H9 (cell line): Measurements from ENCODE around the gene BEGAIN. TPM values are rescaled to one million over a fixed set of nuclear protein-coding genes. Genes with fewer than 3 reads are reported as not detected.

Source experiments
- DNase-seq: peaks from one replicate; pipeline ENCODE4 v3.0.0-alpha.2; 2017
- H2AFZ ChIP-seq: one replicate; pipeline ENCODE4 v1.6.1; 2013; ENCODE audit warnings: mild to moderate bottlenecking, low read length, control low read depth, moderate library complexity
- H2AK5ac ChIP-seq: 2 replicates; pipeline ENCODE4 v1.6.1; 2013; ENCODE audit warnings: low read length, control low read depth, mixed read lengths; ENCODE audit not compliant: insufficient read length
- H2BK120ac ChIP-seq: one replicate; pipeline ENCODE4 v1.6.1; 2013; ENCODE audit warnings: low read depth, mild to moderate bottlenecking, low read length, control low read depth, inconsistent platforms; ENCODE audit not compliant: poor library complexity, severe bottlenecking
- H2BK12ac ChIP-seq: 2 replicates; pipeline ENCODE4 v1.6.1; 2013; ENCODE audit warnings: low read length, control low read depth, mixed read lengths, low read depth; ENCODE audit not compliant: insufficient read length
- H2BK15ac ChIP-seq: 2 replicates; pipeline ENCODE4 v1.6.1; 2013; ENCODE audit warnings: low read depth, low read length, control low read depth
- H2BK20ac ChIP-seq: one replicate; pipeline ENCODE4 v1.6.1; 2013; ENCODE audit warnings: low read depth, mild to moderate bottlenecking, low read length, control low read depth, inconsistent platforms; ENCODE audit not compliant: poor library complexity, severe bottlenecking
- H2BK5ac ChIP-seq: 2 replicates; pipeline ENCODE4 v1.6.1; 2013; ENCODE audit warnings: low read length, control low read depth, mixed read lengths; ENCODE audit not compliant: insufficient read length
- H3K14ac ChIP-seq: 2 replicates; pipeline ENCODE4 v1.6.1; 2013; ENCODE audit warnings: low read length, control low read depth; ENCODE audit not compliant: insufficient read depth
- H3K18ac ChIP-seq: 2 replicates; pipeline ENCODE4 v1.6.1; 2013; ENCODE audit warnings: low read depth, mild to moderate bottlenecking, mixed read lengths, low read length, control low read depth; ENCODE audit not compliant: insufficient read length
- H3K23ac ChIP-seq: 2 replicates; pipeline ENCODE4 v1.6.1; 2013; ENCODE audit warnings: low read length, control low read depth, mixed read lengths, low read depth; ENCODE audit not compliant: insufficient read length
- H3K23me2 ChIP-seq: 2 replicates; pipeline ENCODE4 v1.6.1; 2013; ENCODE audit warnings: low read depth, mild to moderate bottlenecking, mixed read lengths, low read length, control low read depth; ENCODE audit not compliant: insufficient read length, poor library complexity, severe bottlenecking
- H3K27ac ChIP-seq: 2 replicates; pipeline ENCODE4 v1.5.1; 2013; ENCODE audit warnings: low read length, control low read depth, mixed read lengths, low read depth; ENCODE audit not compliant: insufficient read length
- H3K27me3 ChIP-seq: 2 replicates; pipeline ENCODE4 v1.6.1; 2013; ENCODE audit warnings: low read length, control low read depth, inconsistent platforms; ENCODE audit not compliant: insufficient read depth
- H3K4ac ChIP-seq: 2 replicates; pipeline ENCODE4 v1.6.1; 2013; ENCODE audit warnings: low read depth, mild to moderate bottlenecking, control low read depth, inconsistent platforms, low read length, moderate library complexity
- H3K4me1 ChIP-seq: 2 replicates; pipeline ENCODE4 v1.6.1; 2013; ENCODE audit warnings: low read length, control low read depth, inconsistent platforms; ENCODE audit not compliant: insufficient read depth
- H3K4me2 ChIP-seq: 2 replicates; pipeline ENCODE4 v1.6.1; 2013; ENCODE audit warnings: low read length, control low read depth, mixed read lengths; ENCODE audit not compliant: insufficient read length, insufficient read depth
- H3K56ac ChIP-seq: 2 replicates; pipeline ENCODE4 v1.6.1; 2013; ENCODE audit warnings: low read depth, mild to moderate bottlenecking, mixed read lengths, low read length, control low read depth; ENCODE audit not compliant: insufficient read length
- H3K79me1 ChIP-seq: 2 replicates; pipeline ENCODE4 v1.6.1; 2013; ENCODE audit warnings: low read depth, mild to moderate bottlenecking, moderate library complexity, low read length, control low read depth, inconsistent platforms; ENCODE audit not compliant: insufficient read depth, poor library complexity, severe bottlenecking
- H3K79me2 ChIP-seq: 2 replicates; pipeline ENCODE4 v1.6.1; 2013; ENCODE audit warnings: low read length, control low read depth, inconsistent platforms; ENCODE audit not compliant: insufficient read depth
- H3K9ac ChIP-seq: 2 replicates; pipeline ENCODE4 v1.6.1; 2013; ENCODE audit warnings: low read length, control low read depth, mixed read lengths; ENCODE audit not compliant: insufficient read length; ENCODE audit errors: extremely low read depth
- H3K9me3 ChIP-seq: one replicate; pipeline ENCODE4 v1.6.1; 2013; ENCODE audit warnings: low read depth, low read length, inconsistent platforms; ENCODE audit not compliant: control insufficient read depth
- H3T11ph ChIP-seq: one replicate; pipeline ENCODE4 v1.6.1; 2013; ENCODE audit warnings: mild to moderate bottlenecking, low read length, control low read depth, inconsistent platforms
- H4K20me1 ChIP-seq: one replicate; pipeline ENCODE4 v1.6.1; 2013; ENCODE audit not compliant: control insufficient read depth, insufficient read length, insufficient read depth
- H4K5ac ChIP-seq: 2 replicates; pipeline ENCODE4 v1.6.1; 2013; ENCODE audit warnings: low read depth, mild to moderate bottlenecking, mixed read lengths, low read length, control low read depth; ENCODE audit not compliant: insufficient read length
- H4K8ac ChIP-seq: replicated peaks from 2 replicates; pipeline ENCODE4 v1.6.1; 2013; ENCODE audit warnings: low read length, control low read depth, mixed read lengths, low read depth; ENCODE audit not compliant: insufficient read length
- H4K91ac ChIP-seq: 2 replicates; pipeline ENCODE4 v1.6.1; 2013; ENCODE audit warnings: low read depth, mild to moderate bottlenecking, moderate library complexity, mixed read lengths, low read length, control low read depth; ENCODE audit not compliant: insufficient read length
- H3K27ac Mint-ChIP-seq, 3 experiments: 2 replicates in 2 of 3; 3 replicates in 1 of 3; pipeline ENCODE4 v1.8.0; 2020 to 2021; ENCODE audit warnings: mixed read lengths in 3 of 3, mild to moderate bottlenecking in 1 of 3, moderate library complexity in 1 of 3
- H3K27me3 Mint-ChIP-seq: 2 replicates; pipeline ENCODE4 v1.8.0; 2021; ENCODE audit warnings: low read depth, mild to moderate bottlenecking, moderate library complexity, mixed read lengths
- H3K36me3 Mint-ChIP-seq, 3 experiments: 2 replicates in 2 of 3; 3 replicates in 1 of 3; pipeline ENCODE4 v1.8.0; 2020 to 2021; ENCODE audit warnings: low read depth in 3 of 3, mixed read lengths in 3 of 3; ENCODE audit not compliant: insufficient read depth in 1 of 3
- H3K4me1 Mint-ChIP-seq, 2 experiments: 2 replicates each; pipeline ENCODE4 v1.8.0; 2020; ENCODE audit warnings: mixed read lengths in 2 of 2
- H3K4me3 Mint-ChIP-seq, 2 experiments: 2 replicates in 1 of 2; 3 replicates in 1 of 2; pipeline ENCODE4 v1.8.0; 2020 to 2021; ENCODE audit warnings: mild to moderate bottlenecking in 2 of 2, mixed read lengths in 2 of 2, moderate library complexity in 1 of 2
- H3K9me3 Mint-ChIP-seq, 2 experiments: 2 replicates in 1 of 2; 3 replicates in 1 of 2; pipeline ENCODE4 v1.8.0; 2020; ENCODE audit warnings: mild to moderate bottlenecking in 2 of 2, mixed read lengths in 2 of 2, moderate library complexity in 1 of 2
- WGBS: extraction: QIAGEN DNeasy Blood & Tissue Kit; methylation state at CpG from one replicate; pipeline ENCODE4 v1.1.7; 2013; ENCODE audit warnings: missing lambda C conversion rate, low lambda C conversion rate, mixed read lengths; ENCODE audit not compliant: insufficient read length; ENCODE audit errors: extremely low coverage; 5-methylcytosine and 5-hydroxymethylcytosine counted together
- total RNA-seq: library from RNA; stranded (reverse); gene quantifications from 2 replicates; pipeline ENCODE4 v1.2.1, GENCODE V29; 2021
- TF ChIP-seq, protein P1 (sequence below): fragments of 200-600 bp; sonication (generic); conservative IDR thresholded peaks from 3 replicates; pipeline ENCODE4 v1.8.0; 2021; ENCODE audit warnings: antibody characterized with exemption, mild to moderate bottlenecking

BEGAIN gene
- total RNA-seq, 1 experiment from 2014 or later, result 2.6 TPM

- H2BK20ac ChIP-seq, result no peak overlapping the region
- H3T11ph ChIP-seq, result no peak overlapping the region
- H3K9me3 ChIP-seq, result no peaks in the 10 kb centered on the region
- no peak overlapping the region for H3K14ac ChIP-seq
- no peak overlapping the region for H3K4me2 ChIP-seq
- Mint-ChIP-seq H3K27ac (peak overlapping the region in 1 of 3 experiments; percentile 70; a peak in 2 of 7 replicates), H3K4me3 (no peak overlapping the region), H3K27me3 (peaks cover 55% of the 10 kb centered on the region), H3K9me3 (no peaks in the 10 kb centered on the region), H3K4me1 (peaks cover 12 to 40% of the 10 kb centered on the region in 2 experiments), H3K36me3 (no peaks in the 10 kb centered on the region; a peak in 1 of 7 replicates)
- TF ChIP-seq, protein P1, sequence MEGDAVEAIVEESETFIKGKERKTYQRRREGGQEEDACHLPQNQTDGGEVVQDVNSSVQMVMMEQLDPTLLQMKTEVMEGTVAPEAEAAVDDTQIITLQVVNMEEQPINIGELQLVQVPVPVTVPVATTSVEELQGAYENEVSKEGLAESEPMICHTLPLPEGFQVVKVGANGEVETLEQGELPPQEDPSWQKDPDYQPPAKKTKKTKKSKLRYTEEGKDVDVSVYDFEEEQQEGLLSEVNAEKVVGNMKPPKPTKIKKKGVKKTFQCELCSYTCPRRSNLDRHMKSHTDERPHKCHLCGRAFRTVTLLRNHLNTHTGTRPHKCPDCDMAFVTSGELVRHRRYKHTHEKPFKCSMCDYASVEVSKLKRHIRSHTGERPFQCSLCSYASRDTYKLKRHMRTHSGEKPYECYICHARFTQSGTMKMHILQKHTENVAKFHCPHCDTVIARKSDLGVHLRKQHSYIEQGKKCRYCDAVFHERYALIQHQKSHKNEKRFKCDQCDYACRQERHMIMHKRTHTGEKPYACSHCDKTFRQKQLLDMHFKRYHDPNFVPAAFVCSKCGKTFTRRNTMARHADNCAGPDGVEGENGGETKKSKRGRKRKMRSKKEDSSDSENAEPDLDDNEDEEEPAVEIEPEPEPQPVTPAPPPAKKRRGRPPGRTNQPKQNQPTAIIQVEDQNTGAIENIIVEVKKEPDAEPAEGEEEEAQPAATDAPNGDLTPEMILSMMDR, result no peak
- H4K8ac ChIP-seq, result no peak overlapping the region
- H2AFZ ChIP-seq, result no peak overlapping the region
- no peak overlapping the region for H3K23ac ChIP-seq
- DNase-seq, result no peak
- H4K20me1 ChIP-seq, result no peaks in the 10 kb centered on the region
- no peak overlapping the region for H4K5ac ChIP-seq
- H3K27me3 ChIP-seq, result no peaks in the 10 kb centered on the region
- H2AK5ac ChIP-seq, result no peak overlapping the region
- no peak overlapping the region for H3K56ac ChIP-seq
- no peaks in the 10 kb centered on the region for H3K23me2 ChIP-seq
- H3K4ac ChIP-seq, result no peak overlapping the region
- no peaks in the 10 kb centered on the region for H3K79me1 ChIP-seq
- H3K9ac ChIP-seq, result no peak overlapping the region
- WGBS, result no CpG with 5 or more reads among the region's 9 CpGs
- no peaks in the 10 kb centered on the region; the same call in 1 of the 2 replicates for H3K4me1 ChIP-seq
- H3K79me2 ChIP-seq, result no peaks in the 10 kb centered on the region
- H3K18ac ChIP-seq, result no peak overlapping the region
- H2BK5ac ChIP-seq, result no peak overlapping the region
- H2BK120ac ChIP-seq, result no peak overlapping the region
- no peak overlapping the region for H3K27ac ChIP-seq
- no peak overlapping the region for H2BK15ac ChIP-seq
- H4K91ac ChIP-seq, result no peak overlapping the region
- H2BK12ac ChIP-seq, result no peak overlapping the region
Observed at GRCh38 chr14:100559455-100559854, 27.8 kb downstream of the BEGAIN start.
